ENCODE measurements around the gene CFL1.
"Not testable (repeated sequence)": the region's sequence is repeated elsewhere in the genome, so short reads cannot be mapped to it uniquely, and the experiment has no call there.

The CFL1 gene

DNA sequence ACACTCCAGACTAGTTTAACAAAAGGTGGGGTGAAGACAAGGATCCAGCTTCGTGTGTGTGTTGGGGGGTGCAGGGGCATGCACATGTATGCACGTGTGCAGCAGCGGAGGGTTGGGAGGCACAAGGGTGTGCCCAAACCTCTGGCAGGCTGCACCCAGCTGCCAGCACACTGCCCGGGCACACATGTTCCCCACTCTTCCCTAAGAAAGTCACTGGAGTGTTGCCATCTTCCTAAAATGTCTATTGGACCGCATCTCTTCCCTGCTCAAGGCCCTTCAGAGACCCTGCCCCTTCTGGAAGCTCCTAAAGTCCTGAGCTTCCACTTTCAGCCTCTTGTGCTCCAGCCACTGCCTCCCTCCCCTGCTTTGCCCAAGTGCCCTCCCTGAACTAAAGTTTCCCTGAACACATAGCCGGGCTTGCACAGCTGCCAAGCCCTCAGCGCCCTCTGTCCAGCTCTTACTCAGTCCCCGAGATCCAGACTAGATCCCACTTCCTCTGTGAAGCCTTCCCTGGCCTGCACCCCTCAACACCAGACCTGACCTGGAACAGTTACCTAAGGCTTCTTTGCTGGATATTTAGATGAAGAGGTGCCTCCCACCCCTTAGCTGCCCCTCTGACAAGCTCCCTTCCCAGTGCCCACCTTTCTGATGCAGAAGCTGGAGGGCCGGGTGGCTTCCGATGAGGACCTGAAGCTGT lies 6.0 kb downstream of the CFL1 start:
- Mint-ChIP-seq H3K27ac (no peak overlapping the region), H3K9me3 (no peaks in the 10 kb centered on the region), H3K4me1 (peaks cover 28% of the 10 kb centered on the region), H3K27me3 (no peaks in the 10 kb centered on the region), H3K36me3 (peaks cover 22% of the 10 kb centered on the region), H3K4me3 (no peak overlapping the region)
- ATAC-seq (ENCODE audit: low read depth) (no peak), DNase-seq (ENCODE audit: low spot score in 2 of 2) (no peak)

DNA sequence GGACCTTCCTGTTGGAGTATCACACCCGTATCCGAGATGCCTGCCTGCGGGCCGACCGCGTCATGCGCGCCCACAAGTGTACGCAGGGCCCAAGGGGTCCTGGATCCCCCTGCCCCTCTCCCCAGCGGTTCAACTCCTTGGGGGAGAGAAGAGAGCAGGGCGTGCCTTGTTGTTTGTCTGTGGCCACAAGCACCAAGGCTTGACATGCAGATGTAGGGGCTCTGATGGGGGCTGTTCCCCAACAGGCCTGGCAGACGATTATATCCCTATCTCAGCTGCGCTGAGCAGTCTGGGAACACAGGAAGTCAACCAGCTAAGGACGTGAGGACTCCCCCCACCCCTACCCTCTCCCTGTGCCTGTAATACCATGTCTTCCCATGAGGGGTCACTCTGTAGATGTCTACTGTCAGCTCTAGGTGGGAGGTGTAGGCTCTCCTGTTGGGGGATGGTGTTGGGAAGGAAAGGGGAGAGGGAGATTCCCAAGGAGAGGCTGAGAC lies 6.8 kb downstream of the CFL1 start:
- DNase-seq (ENCODE audit: low spot score in 2 of 2) (no peak), ATAC-seq (ENCODE audit: low read depth) (no peak)
- Mint-ChIP-seq H3K4me3 (no peak overlapping the region), H3K4me1 (peaks cover 21% of the 10 kb centered on the region), H3K9me3 (no peaks in the 10 kb centered on the region), H3K27ac (no peak overlapping the region), H3K27me3 (no peaks in the 10 kb centered on the region), H3K36me3 (peaks cover 22% of the 10 kb centered on the region)

DNA sequence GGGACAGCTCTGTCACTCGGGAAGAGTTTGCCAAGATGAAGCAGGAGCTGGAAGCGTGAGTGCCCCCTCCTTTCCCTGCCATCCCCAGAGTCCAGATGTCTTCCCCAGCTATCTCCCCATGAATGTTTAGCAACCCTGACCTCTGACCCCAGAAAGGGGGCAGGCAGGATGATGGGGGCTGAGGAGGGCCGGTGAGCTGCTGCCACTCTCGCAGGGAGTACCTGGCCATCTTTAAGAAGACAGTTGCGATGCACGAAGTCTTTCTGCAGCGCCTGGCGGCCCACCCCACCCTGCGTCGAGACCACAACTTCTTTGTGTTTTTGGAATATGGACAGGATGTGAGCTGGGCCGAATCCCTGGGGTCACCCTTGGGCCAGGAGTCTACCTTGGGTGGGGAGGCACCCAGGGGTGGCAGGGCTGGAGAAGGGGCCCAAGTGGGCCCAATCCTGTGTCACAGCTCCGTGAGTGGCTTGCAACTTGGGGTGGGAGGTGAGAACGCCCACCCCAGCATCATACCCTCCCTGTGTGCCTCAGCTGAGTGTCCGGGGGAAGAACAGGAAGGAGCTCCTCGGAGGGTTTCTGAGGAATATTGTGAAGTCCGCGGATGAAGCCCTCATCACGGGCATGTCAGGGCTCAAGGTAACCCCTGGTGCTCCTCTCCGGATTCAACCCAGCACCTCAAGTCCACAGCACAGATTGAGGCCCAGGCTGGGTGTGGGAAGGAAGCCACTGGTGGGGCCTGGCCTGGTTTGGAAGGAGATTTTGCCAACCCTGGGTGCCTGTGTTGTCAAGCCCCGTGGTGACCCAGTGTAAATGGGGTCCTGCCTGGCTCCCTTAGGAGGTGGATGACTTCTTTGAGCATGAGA lies 7.5 kb downstream of the CFL1 start:
- ATAC-seq (ENCODE audit: low read depth) (no peak), DNase-seq (ENCODE audit: low spot score in 2 of 2) (no peak)
- Mint-ChIP-seq H3K27me3 (no peaks in the 10 kb centered on the region), H3K9me3 (no peaks in the 10 kb centered on the region), H3K36me3 (peaks cover 22% of the 10 kb centered on the region), H3K4me3 (no peak overlapping the region), H3K27ac (no peak overlapping the region), H3K4me1 (peaks cover 18% of the 10 kb centered on the region)

DNA sequence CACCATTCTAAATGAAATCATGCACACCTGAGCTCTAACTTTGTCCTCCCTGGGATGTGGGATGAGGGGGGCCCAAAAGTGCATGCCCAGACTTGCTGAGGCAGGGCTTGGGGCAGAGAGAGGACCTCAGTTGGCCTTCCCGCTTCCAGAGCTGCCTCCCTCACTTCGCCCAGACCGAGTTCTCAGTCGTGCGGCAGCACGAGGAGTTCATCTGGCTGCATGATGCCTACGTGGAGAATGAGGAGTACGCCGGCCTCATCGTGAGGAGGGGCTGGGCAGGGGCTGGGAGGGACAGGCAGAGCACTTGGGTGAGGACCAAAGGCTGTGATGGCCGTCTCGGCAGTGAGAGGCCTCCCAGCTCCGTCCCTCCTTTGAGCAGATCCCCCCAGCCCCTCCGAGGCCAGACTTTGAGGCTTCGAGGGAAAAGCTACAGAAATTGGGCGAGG lies 8.2 kb downstream of the CFL1 start:
- no peak for DNase-seq (ENCODE audit: low spot score in 2 of 2)
- Mint-ChIP-seq H3K36me3 (peaks cover 19% of the 10 kb centered on the region), H3K4me1 (peaks cover 16% of the 10 kb centered on the region), H3K4me3 (no peak overlapping the region), H3K9me3 (no peaks in the 10 kb centered on the region), H3K27ac (no peak overlapping the region), H3K27me3 (no peaks in the 10 kb centered on the region)
- no peak for ATAC-seq (ENCODE audit: low read depth)

DNA sequence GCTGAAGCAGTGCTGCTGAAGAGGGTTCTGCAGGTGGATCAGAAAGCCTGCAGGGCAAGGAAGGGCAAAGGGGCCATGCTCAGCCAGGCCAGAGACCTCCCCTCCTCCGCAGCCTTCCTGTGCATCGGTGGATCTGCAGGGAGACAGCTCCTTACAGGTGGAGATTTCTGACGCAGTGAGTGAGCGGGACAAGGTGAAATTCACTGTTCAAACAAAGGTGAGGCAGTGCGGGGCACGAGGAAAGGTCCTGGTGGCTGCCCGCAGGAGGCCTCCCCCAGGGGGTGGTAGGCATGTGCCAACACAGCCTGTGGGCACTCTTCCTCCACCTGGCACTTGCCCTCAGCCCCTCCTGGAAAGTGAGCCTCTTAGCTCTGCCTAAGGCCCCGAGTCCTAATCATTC lies 8.6 kb downstream of the CFL1 start:
- ATAC-seq (ENCODE audit: low read depth): no peak
- H3K36me3 Mint-ChIP-seq: peaks cover 15% of the 10 kb centered on the region
- H3K27ac Mint-ChIP-seq: no peak overlapping the region
- no peaks in the 10 kb centered on the region for H3K27me3 Mint-ChIP-seq
- DNase-seq (ENCODE audit: low spot score in 2 of 2): no peak
- H3K4me3 Mint-ChIP-seq: no peak overlapping the region
- H3K4me1 Mint-ChIP-seq: peaks cover 12% of the 10 kb centered on the region
- H3K9me3 Mint-ChIP-seq: no peaks in the 10 kb centered on the region

DNA sequence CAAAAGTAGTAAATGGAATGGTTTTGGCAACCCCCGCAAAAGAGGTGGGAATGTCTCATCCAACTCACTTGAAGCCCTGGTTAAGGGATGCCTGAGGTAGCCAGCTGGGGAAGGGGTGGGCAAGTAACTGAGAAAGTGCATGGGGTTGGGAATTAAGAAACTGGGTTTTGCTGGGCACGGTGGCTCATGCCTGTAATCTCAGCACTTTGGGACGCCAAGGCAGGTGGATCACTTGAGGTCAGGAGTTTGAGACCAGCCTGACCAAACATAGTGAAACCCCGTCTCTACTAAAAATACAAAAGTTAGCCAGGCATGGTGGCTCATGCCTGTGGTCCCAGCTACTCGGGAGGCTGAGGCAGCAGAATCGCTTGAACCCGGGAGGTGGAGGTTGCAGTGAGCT lies 9.3 kb downstream of the CFL1 start:
- not testable (repeated sequence) for DNase-seq (ENCODE audit: low spot score in 2 of 2); H3K4me3 Mint-ChIP-seq; H3K4me1 Mint-ChIP-seq; H3K9me3 Mint-ChIP-seq; H3K27ac Mint-ChIP-seq; H3K27me3 Mint-ChIP-seq; ATAC-seq (ENCODE audit: low read depth)
- peaks cover 12% of the 10 kb centered on the region for H3K36me3 Mint-ChIP-seq

DNA sequence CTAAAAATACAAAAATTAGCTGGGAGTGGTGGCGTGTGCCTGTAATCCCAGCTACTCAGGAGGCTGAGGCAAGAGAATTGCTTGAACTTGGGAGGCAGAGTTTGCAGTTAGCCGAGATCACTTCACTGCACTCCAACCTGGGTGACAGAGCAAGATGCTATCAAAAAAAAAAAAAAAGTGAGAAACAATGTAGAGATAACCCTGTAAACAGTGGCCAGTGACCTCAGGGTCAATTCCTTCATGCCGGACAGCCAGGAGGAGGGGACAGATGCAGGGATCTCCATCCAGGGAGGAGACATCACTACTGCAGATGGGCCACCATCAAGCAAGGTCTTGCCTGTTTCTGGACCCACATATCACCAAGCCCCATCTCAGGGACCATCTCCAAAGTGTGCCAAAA lies 10.2 kb downstream of the CFL1 start:
- ATAC-seq (ENCODE audit: low read depth): no peak
- no peaks in the 10 kb centered on the region for H3K9me3 Mint-ChIP-seq
- H3K4me3 Mint-ChIP-seq: no peak overlapping the region
- no peak overlapping the region for H3K27ac Mint-ChIP-seq
- peaks cover 4% of the 10 kb centered on the region for H3K4me1 Mint-ChIP-seq
- H3K27me3 Mint-ChIP-seq: no peaks in the 10 kb centered on the region
- H3K36me3 Mint-ChIP-seq: peaks cover 7% of the 10 kb centered on the region
- no peak for DNase-seq (ENCODE audit: low spot score in 2 of 2)

DNA sequence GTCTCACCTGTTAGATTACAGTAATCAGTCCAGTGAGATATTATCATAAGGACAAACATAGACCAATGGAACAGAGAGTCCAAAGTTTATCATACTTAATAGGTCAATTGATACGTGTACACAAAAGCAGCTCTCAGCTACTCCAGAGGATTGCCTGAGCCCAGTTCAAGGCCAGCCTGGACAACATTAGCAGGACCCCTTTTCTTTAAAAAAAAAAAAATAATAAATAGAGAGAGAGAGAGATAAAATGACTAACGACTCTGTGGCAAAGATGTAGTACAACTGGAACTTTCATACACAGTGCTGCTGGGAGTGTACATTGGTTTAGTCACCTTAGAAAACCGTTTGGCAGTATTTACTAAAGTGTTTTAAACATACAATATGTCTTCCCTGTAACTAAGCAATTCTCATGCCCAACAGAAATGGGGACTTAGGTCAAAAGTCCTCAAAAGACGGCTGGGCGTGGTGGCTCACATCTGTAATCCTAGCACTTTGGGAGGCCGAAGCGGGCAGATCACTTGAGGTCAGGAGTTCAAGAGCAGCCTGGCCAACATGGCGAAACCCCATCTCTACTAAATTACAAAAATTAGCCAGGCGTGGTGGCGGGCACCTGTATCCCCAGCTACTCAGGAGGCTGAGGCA lies 13.6 kb downstream of the CFL1 start:
- no peak for DNase-seq (ENCODE audit: low spot score in 2 of 2)
- ATAC-seq (ENCODE audit: low read depth): no peak
- H3K9me3 Mint-ChIP-seq: no peaks in the 10 kb centered on the region
- H3K27ac Mint-ChIP-seq: no peak overlapping the region
- no peaks in the 10 kb centered on the region for H3K27me3 Mint-ChIP-seq
- no peak overlapping the region for H3K4me3 Mint-ChIP-seq
- no peaks in the 10 kb centered on the region for H3K36me3 Mint-ChIP-seq
- no peaks in the 10 kb centered on the region for H3K4me1 Mint-ChIP-seq

DNA sequence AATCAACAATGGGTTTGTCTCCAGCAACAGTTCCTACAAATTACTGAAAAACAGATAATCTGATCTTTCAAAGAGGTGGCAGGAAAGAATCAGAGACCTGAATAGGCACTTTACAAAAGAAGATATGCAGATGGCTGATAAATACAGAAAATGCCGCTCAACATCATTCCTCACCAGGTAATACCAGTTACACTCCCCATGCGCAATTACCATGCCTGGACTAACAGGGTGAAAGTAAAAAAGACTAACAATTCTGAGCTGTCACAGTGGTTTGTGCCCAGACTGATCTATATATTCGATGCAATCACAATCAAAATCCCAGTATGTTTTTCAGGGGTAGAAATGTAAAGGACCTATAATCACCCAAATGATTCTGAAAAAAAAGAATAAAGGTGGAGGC lies 14.2 kb downstream of the CFL1 start:
- no peaks in the 10 kb centered on the region for H3K27me3 Mint-ChIP-seq
- no peaks in the 10 kb centered on the region for H3K36me3 Mint-ChIP-seq
- no peak for ATAC-seq (ENCODE audit: low read depth)
- no peak for DNase-seq (ENCODE audit: low spot score in 2 of 2)
- no peaks in the 10 kb centered on the region for H3K9me3 Mint-ChIP-seq
- H3K4me1 Mint-ChIP-seq: no peaks in the 10 kb centered on the region
- H3K27ac Mint-ChIP-seq: no peak overlapping the region
- H3K4me3 Mint-ChIP-seq: no peak overlapping the region

DNA sequence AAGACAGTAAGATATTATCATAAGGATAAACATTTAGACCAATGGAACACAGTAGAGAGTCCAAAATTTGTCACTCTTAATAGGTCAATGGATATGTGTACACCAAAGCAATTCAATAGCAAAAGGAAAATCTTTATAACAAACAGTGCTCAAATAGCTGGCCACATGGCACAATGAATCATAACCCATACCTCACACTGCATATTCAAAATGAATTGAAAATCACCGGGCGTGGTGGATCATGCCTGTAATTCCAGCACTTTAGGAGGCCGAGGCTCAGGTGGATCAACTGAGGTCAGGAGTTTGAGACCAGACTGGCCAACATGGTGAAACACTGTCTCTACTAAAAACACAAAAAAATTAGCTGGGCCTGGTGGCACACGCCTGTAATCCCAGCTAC lies 15.8 kb downstream of the CFL1 start:
- ATAC-seq (ENCODE audit: low read depth) (no peak), DNase-seq (ENCODE audit: low spot score in 2 of 2) (no peak)
- Mint-ChIP-seq H3K36me3 (no peaks in the 10 kb centered on the region), H3K4me3 (no peak overlapping the region), H3K27ac (no peak overlapping the region), H3K9me3 (no peaks in the 10 kb centered on the region), H3K27me3 (no peaks in the 10 kb centered on the region), H3K4me1 (no peaks in the 10 kb centered on the region)

DNA sequence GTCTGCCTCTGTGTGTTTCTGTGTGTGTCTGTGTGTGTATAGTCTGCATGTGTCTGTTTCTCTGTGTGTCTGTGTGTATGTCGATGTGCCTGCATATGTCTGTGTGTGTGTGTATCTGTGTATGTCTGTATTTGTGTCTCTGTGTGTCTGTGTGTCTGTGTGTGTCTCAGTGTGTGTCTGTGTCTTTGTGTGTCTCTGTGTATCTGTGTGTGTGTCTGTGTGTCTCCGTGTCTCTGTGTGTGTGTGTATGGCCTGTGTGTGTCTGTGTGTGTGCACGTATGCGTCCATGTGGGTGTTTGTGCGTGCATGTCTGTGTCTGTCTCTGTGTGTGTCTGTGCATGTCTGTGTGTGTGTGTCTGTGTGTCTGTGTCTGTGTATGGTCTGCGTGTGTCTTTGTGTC lies 23.8 kb downstream of the CFL1 start:
- no peaks in the 10 kb centered on the region for H3K36me3 Mint-ChIP-seq
- peaks cover 4% of the 10 kb centered on the region for H3K27me3 Mint-ChIP-seq
- no peak for ATAC-seq (ENCODE audit: low read depth)
- H3K4me1 Mint-ChIP-seq: peaks cover 13% of the 10 kb centered on the region
- no peak overlapping the region for H3K27ac Mint-ChIP-seq
- no peak for DNase-seq (ENCODE audit: low spot score in 2 of 2)
- H3K9me3 Mint-ChIP-seq: no peaks in the 10 kb centered on the region
- no peak overlapping the region for H3K4me3 Mint-ChIP-seq

DNA sequence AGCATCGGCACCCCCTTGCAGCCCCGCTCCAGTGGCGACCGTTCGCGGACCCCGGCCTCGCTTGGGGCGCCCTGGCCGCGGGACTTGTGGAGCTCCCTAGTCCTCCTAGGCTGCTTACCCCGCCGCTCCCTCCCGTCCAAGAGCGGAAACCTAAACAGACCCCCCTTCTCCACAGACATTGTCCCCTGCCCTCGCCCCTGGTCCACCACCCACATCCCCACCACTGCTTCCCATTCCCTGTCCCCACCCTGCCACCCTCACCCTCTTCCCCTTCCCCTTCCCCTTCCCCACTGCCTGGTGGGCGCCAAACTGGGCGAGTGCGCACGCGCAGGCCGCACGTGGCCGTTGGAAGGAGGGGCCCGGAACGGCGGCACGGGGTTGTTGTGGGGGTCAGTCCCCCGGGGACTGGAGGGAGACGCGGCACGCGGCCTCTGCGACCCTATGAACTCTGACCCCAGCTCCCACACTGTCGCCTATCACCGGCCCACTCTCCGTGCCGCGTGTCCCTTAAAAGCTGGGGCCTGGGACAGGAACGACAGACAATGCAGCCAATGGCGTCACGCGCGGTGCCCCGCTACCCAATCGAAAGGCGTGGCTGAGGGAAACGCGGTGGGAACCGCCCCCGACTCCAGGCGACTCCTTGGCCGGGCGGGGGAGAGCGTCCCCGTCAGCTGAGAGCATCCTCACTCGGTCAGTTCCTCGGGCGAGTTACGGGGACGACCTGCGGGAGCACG lies 24.5 kb downstream of the CFL1 start, which contains the start of gene SNX32:
Gene SNX32, plus strand, starts transcription at position 667 of the 734 bp plus-strand sequence. CDS start 103 bp downstream, outside the sequence.
- Mint-ChIP-seq H3K27ac (no peak within 1 kb of the TSS), H3K4me3 (no peak within 1 kb of the TSS), H3K36me3 (no peaks in the 10 kb centered on the region), H3K9me3 (no peaks in the 10 kb centered on the region), H3K4me1 (peaks cover 13% of the 10 kb centered on the region), H3K27me3 (peaks cover 4% of the 10 kb centered on the region)
- DNase-seq (ENCODE audit: low spot score in 2 of 2) (peak; percentile 89 to 93), ATAC-seq (ENCODE audit: low read depth) (peak; percentile 99)

DNA sequence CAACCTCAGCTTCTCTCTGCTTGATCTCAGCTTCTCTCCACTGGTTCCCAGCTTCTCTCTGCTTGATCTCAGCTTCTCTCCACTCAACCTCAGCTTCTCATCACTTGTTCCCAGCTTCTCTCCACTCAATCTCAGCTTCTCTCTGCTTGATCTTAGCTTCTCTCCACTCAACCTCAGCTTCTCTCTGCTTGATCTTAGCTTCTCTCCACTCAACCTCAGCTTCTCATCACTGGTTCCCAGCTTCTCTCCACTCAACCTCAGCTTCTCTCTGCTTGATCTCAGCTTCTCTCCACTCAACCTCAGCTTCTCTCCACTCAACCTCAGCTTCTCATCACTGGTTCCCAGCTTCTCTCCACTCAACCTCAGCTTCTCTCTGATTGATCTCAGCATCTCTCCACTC lies 25.7 kb downstream of the CFL1 start:
- not testable (repeated sequence) for H3K27me3 Mint-ChIP-seq; ATAC-seq (ENCODE audit: low read depth); H3K4me3 Mint-ChIP-seq; H3K9me3 Mint-ChIP-seq; DNase-seq (ENCODE audit: low spot score in 2 of 2); H3K27ac Mint-ChIP-seq; H3K36me3 Mint-ChIP-seq
- H3K4me1 Mint-ChIP-seq: peaks cover 13% of the 10 kb centered on the region

All from memory B cell (primary cell).